NOMO-1 treated with dmso at 0.1 percent for 144 hours (cell line): ENCODE results near the gene DCLK2.
A peak's percentile ranks its signal among the peaks of the same experiment; 100 is the strongest.

Experiments
- DNase-seq: peaks from one replicate; lab custom pipeline; 2025; ENCODE audit not compliant: unreplicated experiment; lab: John Stamatoyannopoulos, UW

DCLK2 gene

GRCh38 chr4:150256841-150257730, 178.8 kb downstream of the DCLK2 start:
- DNase-seq: no peak

GRCh38 chr4:150258569-150258968, 180.3 kb downstream of the DCLK2 start:
- DNase-seq: no peak

- DNase-seq: no peak
Measured at GRCh38 chr4:150259861-150260567, 181.8 kb downstream of the DCLK2 start.

GRCh38 chr4:150261571-150261970, 183.3 kb downstream of the DCLK2 start:
- no peak for DNase-seq

GRCh38 chr4:150262611-150263010, 184.4 kb downstream of the DCLK2 start:
- no peak for DNase-seq

- no peak for DNase-seq
Measured at GRCh38 chr4:150264595-150265161, 186.4 kb downstream of the DCLK2 start.

- no peak for DNase-seq
Measured at GRCh38 chr4:150265806-150266205, 187.6 kb downstream of the DCLK2 start.

GRCh38 chr4:150268444-150268843, 190.2 kb downstream of the DCLK2 start:
- no peak for DNase-seq

- DNase-seq: no peak
Measured at GRCh38 chr4:150278206-150278605, 200.0 kb downstream of the DCLK2 start.

- peak; percentile 5 for DNase-seq
Measured at GRCh38 chr4:150280081-150280895, 202.0 kb downstream of the DCLK2 start.

GRCh38 chr4:150280975-150281374, 202.7 kb downstream of the DCLK2 start:
- DNase-seq: no peak

- no peak for DNase-seq
Measured at GRCh38 chr4:150283689-150284088, 205.4 kb downstream of the DCLK2 start.

GRCh38 chr4:150286656-150287055, 208.4 kb downstream of the DCLK2 start:
- DNase-seq: no peak

- DNase-seq: no peak
Measured at GRCh38 chr4:150289198-150289597, 211.0 kb downstream of the DCLK2 start.

GRCh38 chr4:150289881-150290280, 211.6 kb downstream of the DCLK2 start:
- no peak for DNase-seq

GRCh38 chr4:150297861-150298474, 219.7 kb downstream of the DCLK2 start:
- no peak for DNase-seq

- DNase-seq: no peak
Measured at GRCh38 chr4:150299816-150300215, 221.6 kb downstream of the DCLK2 start.

- peak; percentile 39 for DNase-seq
Measured at GRCh38 chr4:150302553-150302952, 224.3 kb downstream of the DCLK2 start.

- no peak for DNase-seq
Measured at GRCh38 chr4:150305995-150306394, 227.8 kb downstream of the DCLK2 start.

- DNase-seq: no peak
Measured at GRCh38 chr4:150306719-150307118, 228.5 kb downstream of the DCLK2 start.
